ENCODE measurements around the gene ARHGDIG.

The ARHGDIG gene

GRCh38 chr16:297832-298231 is 17.4 kb downstream of the ARHGDIG start:
- DNase-seq (ENCODE audit: low spot score): no peak

GRCh38 chr16:301235-301634 is 20.8 kb downstream of the ARHGDIG start:
- DNase-seq (ENCODE audit: low spot score): no peak

GRCh38 chr16:301950-302349 is 21.6 kb downstream of the ARHGDIG start:
- DNase-seq (ENCODE audit: low spot score): no peak

- no peak for DNase-seq (ENCODE audit: low spot score)
Observed at GRCh38 chr16:303760-304505, 23.5 kb downstream of the ARHGDIG start.

- no peak for DNase-seq (ENCODE audit: low spot score)
Observed at GRCh38 chr16:305916-306626, 25.7 kb downstream of the ARHGDIG start.

GRCh38 chr16:306911-307370 is 26.6 kb downstream of the ARHGDIG start:
- DNase-seq (ENCODE audit: low spot score): no peak

GRCh38 chr16:307691-308312 is 27.4 kb downstream of the ARHGDIG start:
- no peak for DNase-seq (ENCODE audit: low spot score)

- DNase-seq (ENCODE audit: low spot score): no peak
Observed at GRCh38 chr16:309476-309875, 29.1 kb downstream of the ARHGDIG start.

GRCh38 chr16:311725-312124 is 31.3 kb downstream of the ARHGDIG start:
- no peak for DNase-seq (ENCODE audit: low spot score)

GRCh38 chr16:314351-314750 is 34.0 kb downstream of the ARHGDIG start:
- DNase-seq (ENCODE audit: low spot score): no peak

GRCh38 chr16:314795-315299 is 34.5 kb downstream of the ARHGDIG start:
- no peak for DNase-seq (ENCODE audit: low spot score)

- no peak for DNase-seq (ENCODE audit: low spot score)
Observed at GRCh38 chr16:316741-317464, 36.5 kb downstream of the ARHGDIG start.

GRCh38 chr16:317583-317982 is 37.2 kb downstream of the ARHGDIG start:
- DNase-seq (ENCODE audit: low spot score): no peak

- DNase-seq (ENCODE audit: low spot score): no peak
Observed at GRCh38 chr16:318628-319027, 38.2 kb downstream of the ARHGDIG start.

- no peak for DNase-seq (ENCODE audit: low spot score)
Observed at GRCh38 chr16:320206-320605, 39.8 kb downstream of the ARHGDIG start.

- DNase-seq (ENCODE audit: low spot score): no peak
Observed at GRCh38 chr16:321532-321931, 41.1 kb downstream of the ARHGDIG start.

GRCh38 chr16:322476-323143 is 42.2 kb downstream of the ARHGDIG start:
- DNase-seq (ENCODE audit: low spot score): no peak

GRCh38 chr16:324201-324450 is 43.7 kb downstream of the ARHGDIG start:
- no peak for DNase-seq (ENCODE audit: low spot score)

- DNase-seq (ENCODE audit: low spot score): no peak
Observed at GRCh38 chr16:324451-325334, 44.3 kb downstream of the ARHGDIG start.

GRCh38 chr16:325375-326145 is 45.2 kb downstream of the ARHGDIG start:
- no peak for DNase-seq (ENCODE audit: low spot score)
